Hematopoietic multipotent progenitor cell treated with erythropoietin and hydrocortisone succinate and interleukin-3 and kit ligand, for 6 days (in vitro differentiated cells): ENCODE data around the gene TRMT11.
A peak's percentile ranks its signal among the peaks of the same experiment; 100 is the strongest.
"Not testable (repeated sequence)": the region's sequence is repeated elsewhere in the genome, so short reads cannot be mapped to it uniquely, and the experiment has no call there.

Experiments
- DNase-seq: peaks from one replicate; pipeline ENCODE4 v3.0.0-alpha.2; 2015

Gene TRMT11

DNA sequence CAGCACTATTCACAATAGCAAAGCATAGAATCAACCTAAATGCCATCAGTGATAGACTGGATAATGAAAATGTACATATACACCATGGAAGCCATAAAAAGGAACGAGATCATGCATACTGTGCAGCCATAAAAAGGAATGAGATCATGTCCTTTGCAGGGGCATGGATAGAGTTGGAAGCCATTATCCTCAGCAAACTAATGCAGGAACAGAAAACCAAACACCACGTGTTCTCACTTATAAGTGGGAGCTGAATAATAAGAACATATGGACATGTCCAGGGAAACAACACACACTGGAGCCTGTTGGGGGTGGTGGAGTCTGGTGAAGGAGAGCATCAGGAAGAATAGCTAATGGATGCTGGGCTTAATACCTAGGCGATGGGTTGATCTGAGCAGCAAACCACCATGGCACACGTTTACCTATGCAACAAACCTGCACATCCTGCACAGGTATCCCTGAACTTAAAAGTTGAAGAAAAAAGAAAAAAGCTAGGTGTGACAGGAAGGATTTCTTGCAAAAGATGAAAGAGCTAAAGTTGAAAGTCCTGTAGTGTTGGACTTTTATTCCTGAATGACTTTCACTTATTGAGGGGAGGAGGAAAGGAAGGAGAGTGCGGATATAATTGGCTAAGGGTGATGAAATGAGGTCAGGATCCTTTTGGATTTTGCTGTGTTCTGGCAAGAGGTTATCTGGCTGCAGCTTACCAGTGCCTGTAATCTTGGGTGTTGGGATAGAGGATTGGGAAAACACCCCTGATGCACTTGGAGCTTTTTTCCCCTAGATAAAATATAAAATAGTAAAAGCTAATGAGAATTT lies 8.5 kb downstream of the TRMT11 start:
- no peak for DNase-seq

DNA sequence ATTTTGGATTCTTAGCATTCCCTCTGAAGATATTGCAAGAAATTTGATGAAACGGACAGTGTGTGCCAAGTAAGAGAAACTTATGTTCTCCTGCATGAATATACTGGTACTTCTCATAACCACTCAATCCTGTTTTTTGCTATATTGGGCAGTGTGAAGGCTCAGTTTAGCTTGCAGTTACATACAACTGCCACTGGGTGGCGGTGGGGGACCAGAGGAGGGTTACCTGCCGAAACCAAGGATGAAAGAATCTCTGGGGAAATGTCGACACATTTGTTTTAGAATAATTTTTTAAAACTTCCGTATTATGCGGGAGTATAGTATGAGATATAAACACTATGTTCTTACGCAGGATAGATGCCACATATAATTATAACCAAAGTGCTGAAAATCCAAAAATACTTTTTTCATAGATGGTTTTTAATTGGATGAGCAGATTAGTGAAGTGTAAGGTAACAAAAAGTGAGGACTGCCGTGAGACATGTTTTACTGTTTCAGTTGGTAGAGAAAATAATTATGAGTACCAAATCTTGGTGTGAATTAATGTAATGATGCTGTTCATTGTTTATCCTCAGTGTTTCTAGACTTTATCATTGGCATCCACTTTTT lies 9.7 kb downstream of the TRMT11 start:
- peak; percentile 86 for DNase-seq

DNA sequence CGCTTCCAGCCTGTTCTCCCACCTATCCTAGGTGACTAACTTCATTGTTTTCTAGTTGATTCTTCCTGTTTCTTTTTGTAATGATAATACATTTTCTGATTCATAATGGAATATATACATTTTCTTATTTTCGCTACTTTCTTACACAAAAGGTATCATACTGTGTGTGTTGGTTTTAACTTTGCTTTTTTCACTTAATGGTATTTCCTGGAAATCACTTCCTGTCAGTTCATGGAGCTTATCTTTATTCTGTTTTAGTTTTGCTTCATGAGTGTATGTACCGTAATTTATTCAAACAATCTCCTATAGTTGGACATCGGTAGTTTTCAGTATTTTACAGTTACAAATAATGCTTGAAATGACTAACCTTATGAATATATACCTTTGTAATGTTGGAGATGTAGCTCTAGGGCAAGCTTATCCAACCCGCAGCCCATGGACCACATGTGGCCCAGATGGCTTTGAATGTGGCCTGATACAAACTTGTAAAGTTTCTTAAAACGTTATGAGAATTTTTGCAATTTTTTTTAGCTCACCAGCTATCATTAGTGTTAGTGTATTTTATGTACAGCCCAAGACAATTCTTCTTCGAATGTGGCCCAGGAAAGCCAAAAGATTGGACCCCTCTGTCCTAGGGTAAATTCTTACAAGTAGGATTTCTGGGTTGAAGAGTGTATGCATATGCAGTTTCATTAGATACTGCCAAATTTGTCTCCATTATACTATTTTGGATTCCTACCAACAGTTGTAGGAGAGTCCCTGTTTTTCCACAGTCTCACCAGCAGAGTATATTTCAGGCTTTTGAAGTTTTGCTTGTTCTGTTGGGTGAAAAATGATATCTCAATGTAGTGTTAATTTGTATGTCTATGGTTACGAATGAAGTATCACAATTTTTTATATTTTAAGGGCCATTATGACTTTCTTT lies 16.7 kb downstream of the TRMT11 start:
- DNase-seq, result no peak

DNA sequence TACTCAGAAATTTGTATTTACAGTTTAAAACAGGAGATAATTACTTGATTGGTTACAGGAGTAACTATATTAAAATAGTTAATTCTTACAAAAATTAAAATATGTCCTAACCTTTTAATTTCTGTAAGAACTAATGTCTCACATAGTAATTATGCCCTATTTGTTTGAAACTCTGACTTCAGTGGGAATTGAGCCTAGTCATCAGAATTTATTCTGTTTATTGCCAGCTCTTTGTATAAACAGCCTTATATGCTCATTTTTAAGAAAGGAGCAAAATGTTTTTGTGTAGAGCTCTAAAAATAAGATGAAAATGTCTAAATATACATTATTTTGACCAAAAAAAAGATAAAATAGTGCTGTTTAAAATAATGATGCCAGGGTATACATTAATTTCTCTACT lies 21.5 kb downstream of the TRMT11 start:
- DNase-seq, result no peak

DNA sequence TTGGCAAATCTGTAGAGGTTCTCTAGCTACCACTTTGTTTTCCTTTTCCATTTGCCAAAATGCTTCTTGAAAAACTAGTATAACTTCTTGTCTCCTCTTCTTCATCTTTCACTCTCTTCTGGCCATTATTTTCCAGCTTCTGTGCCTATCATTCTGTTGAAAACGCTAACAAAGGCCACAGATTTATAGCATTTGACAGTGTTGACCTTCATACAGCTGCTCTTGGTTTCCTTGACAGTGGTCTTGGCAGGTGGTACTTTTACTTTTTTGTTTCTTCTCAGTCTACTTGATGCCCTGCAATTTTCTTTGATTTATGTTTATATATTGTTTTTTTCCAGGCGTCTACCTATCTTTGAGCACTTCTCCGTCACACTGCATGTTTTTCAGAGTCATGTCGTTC lies 23.7 kb downstream of the TRMT11 start:
- DNase-seq, result no peak

DNA sequence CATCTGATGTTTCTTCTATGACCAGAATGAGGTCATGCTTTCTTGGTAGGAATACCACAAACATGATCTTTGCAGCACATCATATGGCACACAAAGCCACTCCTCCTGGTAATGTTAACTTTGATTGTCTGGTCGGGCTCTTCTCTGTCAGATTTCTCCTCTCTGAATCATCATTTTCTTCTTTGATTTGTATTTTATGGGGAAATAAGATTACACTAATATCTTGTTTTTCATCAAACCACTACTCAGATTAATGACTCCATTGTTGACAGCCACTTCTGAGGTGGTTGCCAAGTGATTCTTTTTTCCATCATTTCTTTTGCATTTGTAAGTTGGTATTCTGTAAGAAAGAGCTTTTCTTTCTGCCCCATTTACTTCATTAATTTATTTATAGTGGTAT lies 29.5 kb downstream of the TRMT11 start:
- no peak for DNase-seq

DNA sequence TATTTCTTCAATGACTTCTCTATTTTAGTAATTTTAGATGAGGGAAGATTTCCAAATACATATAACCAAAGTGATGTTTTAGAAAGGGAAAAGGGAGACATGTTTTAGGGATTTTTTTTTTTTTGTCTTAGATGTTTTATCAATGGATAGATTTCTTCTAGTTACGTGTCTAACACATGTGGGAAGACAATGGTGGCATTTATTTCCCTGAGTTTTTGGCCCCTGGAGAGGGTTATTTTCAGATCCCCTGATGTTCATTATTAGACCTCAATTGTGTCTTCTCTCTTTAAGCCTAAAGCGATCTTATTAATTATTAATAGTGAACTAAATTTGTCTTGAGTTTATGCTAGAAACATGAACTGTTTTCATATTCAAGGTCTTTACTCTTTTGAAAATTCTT lies 30.3 kb downstream of the TRMT11 start:
- DNase-seq, result no peak

DNA sequence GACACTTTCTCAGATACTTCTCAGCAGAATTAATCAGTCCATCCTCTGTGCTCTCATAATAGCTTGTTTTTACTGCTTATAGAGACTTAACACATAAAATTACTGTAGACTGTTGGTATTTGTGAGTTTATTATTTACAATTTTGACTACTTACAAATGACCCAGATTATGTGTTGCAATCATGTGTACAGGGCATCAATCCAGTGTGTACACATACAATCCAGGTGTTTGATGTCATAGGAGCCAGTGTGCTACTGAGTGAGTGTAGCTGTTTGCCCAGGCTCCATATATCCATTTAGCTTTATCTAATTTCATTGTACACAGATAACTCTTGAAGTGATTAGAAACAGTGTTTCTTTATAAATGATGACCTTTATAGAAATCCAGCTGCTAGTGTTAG lies 31.3 kb downstream of the TRMT11 start:
- no peak for DNase-seq

DNA sequence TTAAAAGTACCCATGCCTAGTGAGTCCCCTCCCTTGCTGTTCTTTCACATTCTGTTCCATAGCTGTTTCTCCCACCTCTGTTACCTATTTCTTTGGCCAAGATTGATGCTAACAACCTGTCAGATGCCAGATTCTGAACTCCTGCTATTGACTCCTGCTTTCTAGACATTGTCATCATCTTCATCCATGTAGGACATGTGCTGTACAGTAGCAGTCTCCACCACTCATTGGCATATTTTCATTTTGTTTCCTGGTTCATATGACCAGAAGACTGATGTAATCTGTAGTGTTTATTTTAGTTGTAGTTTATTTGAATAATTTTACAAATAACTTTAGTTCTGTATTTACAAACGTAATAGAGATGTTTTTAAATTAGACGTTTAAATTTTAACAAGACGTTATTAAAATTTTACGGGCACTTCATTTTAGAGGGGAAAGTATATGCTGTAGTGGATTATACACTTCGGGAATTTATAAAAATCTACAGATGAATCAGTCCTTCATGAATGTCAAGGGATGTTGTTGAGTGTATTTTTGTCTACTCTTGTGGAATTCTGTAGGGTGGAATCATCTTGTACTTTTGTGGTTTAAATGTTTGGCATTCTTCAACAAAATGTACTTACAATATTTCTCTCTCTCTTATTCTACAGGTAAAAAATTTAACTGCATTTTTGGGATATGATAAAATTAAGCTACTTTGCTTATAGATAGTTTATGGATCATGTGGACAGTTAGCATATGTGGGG lies 34.1 kb downstream of the TRMT11 start:
- no peak for DNase-seq

DNA sequence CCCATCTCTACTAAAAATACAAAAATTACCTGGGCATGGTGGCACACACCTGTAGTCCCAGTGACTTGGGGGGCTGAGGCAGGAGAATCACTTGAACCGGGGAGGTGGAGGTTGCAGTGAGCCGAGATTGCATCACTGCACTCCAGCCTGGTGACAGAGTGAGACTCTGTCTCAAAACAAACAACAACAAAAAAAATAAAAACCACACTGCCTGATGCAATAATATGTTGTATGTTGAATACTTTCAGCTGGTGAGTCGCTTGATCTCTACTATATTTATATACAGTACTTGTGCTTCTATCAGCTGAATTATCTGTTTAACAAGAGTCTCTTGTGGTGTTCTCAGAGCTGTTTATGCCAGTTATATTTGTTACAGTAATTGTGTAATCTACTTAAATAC lies 37.1 kb downstream of the TRMT11 start:
- DNase-seq, result not testable (repeated sequence)

DNA sequence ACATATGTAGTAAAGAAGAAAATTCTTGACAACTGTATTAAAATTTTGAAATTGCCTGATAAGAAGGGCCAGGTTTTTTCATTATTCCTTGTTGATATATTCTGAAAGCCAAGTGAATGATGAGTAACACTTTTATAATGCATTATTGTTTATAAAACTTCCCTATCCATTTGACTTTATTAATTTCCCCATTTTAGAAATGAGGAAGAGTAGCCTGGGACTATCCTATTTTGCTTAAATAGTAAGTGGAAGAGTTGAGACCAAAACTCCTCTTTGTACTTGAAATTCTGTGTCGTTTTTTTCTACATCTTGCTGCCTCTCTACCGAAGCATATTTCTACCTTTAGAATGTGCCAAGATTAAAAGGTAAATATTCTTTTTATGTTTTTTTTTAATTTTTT lies 39.7 kb downstream of the TRMT11 start:
- DNase-seq, result no peak

DNA sequence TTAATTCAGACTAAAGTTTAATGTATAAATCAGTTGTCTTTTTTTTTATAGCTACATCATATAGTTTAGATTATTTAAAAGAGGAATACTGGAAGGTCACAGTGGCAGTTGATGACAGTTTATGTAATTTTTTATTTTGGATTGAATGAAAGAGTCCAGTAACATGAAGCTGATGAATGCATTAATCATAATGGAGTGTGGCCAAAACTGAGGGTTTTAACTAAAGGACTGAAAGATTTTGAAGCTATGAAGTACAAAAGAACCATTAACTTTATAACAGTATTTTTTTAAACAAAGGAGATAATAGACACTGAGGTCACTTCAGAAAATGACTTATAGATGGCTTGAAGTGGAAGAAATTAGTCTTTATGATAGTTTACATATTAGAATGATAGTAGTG lies 41.3 kb downstream of the TRMT11 start:
- no peak for DNase-seq

DNA sequence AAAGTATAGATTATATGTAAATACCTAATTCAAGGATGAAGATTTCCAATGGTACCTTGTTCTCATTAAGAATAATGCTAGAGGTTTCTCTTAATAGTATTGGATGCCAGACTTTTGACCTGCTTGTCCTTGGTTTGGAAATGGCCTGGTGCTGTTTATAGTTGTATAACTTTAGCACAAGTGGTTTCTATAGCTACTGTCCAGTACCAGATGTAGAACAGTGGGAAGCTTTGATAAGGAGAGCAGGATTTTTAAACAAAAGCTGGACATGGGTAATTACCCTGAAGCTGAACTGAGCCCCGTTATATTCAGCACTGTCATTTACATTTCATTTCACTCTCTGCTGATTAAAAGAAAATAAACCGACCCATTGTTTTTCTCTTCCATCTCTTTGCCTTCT lies 43.7 kb downstream of the TRMT11 start:
- no peak for DNase-seq

DNA sequence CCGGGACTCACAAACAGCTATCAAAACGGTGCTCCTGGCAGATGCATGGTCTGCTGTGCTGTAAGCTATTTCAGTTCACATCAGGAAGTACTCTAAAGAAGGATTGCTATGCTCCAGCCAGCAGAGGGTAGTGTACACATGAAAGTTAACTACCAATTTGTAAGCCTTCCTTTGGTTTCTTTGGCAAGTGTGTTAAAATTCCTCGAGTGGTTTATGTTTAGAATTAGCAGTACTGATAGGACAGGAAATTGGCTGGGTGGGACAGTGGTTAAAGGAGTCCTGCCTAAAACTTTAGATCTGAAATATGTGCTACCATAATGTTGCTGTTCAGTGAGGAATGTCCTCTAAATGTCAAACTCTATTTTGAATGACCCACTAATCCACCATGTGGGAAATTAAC lies 47.4 kb downstream of the TRMT11 start:
- peak; percentile 88 for DNase-seq

DNA sequence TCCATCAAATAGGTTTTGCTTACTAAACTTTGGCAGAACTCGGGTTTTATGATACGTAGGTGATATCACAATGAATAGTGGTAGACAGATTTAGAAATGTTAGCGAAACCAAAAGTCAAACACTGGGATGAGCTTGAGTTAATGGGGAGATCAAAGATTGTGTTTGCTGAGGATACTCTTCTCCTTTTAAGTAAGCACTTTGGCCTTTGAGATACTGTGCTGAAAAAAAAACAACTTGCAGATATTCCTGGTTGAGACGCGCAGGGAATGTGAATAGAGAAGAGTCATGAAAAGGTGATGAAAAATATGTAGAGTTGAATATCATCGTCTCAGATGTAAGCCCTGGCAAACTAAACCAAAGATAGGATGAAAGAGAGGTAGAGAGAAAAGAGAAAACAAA lies 48.3 kb downstream of the TRMT11 start:
- no peak for DNase-seq

DNA sequence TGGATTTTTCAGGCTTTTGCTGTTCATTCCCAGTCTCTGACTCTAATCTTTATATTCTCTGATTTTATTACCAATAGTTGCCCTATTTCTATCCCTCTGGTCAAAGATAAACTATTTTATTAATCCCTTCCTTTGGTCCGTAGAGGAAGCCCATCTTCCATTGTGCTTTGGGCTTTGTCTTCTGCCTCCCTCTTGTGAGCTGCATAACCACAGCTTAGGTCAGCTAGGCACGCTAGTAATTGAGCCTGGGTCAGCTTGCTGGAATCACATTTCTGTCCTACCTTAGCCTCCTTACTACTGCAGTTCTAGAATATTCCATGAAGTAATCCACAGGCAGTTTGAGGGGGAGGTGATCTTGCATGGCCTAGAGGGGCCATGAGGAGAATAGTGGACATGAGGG lies 49.4 kb downstream of the TRMT11 start:
- DNase-seq, result no peak

DNA sequence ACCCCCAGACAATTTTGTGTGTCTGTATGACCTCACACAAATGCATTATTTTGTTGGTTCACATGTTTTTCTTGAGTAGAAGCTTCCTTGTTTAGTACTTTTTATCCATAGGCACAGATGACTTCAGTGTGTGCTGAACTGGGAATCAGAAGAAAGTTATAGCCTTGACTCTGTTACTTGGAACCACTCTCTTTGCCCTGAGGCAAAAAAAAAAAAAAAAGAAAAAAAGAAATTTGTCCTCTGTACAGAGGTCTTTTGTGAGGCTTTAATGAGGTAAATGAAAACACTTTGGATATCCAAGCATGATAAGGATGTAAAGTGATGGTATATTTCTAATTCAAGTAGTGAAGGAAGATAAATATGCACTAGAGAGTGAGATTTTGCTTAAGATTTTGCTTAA lies 51.9 kb downstream of the TRMT11 start:
- DNase-seq, result no peak

DNA sequence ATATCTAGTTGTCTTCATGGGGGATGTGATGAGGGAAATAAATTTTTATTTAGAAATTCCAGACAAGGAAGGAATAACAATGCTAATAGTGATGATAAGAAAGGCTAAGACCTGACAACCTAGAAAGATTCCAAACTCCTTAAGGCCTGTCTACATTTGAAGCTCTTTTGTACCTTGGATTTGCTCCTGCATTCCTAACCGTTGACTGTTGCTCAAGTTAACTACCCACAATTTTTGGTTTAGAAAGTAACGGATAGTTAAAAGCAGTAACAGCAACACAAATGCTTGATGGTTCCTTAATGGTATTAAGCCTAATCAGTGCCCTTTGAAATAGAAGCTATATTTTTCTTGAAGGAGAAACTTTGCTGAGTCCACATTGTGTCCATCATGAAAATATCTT lies 52.9 kb downstream of the TRMT11 start:
- no peak for DNase-seq

DNA sequence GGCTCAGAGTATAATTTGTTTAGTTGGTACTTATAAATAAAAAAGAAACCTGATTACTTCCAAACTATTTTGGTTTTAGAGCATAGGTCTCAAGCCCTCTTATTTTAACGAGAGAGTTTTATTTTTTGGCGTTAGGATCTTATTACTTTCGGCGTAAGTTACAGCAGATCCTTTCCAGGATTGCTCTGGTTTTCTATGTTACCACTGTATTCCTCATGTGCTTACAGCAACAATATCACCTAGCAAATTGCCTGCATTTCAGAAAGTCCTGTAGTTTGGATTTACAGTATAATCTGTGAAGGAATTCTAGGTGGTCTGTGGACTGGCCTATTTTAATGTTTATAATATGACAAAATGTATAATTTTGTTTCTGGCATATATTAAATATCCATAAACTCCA lies 54.1 kb downstream of the TRMT11 start:
- no peak for DNase-seq

DNA sequence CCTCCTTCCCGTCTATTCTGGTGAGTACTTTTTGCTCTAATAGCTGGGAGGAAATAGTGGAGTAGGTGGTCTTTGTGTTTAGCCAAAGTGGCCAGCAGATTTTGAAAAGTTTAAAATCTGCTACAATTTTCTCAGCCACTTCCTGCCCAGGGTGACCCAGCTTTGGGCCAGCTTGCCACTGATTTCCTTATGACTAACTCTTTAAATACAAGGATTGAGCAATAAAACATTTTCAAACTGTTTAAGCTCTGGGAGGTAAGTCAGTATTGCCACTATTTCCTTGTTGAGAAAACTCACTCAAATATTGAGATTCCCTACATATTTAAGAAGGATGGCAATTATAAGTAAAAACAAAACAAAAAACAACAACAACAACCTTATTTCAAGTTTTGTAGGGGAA lies 54.5 kb downstream of the TRMT11 start:
- DNase-seq, result peak; percentile 39

DNA sequence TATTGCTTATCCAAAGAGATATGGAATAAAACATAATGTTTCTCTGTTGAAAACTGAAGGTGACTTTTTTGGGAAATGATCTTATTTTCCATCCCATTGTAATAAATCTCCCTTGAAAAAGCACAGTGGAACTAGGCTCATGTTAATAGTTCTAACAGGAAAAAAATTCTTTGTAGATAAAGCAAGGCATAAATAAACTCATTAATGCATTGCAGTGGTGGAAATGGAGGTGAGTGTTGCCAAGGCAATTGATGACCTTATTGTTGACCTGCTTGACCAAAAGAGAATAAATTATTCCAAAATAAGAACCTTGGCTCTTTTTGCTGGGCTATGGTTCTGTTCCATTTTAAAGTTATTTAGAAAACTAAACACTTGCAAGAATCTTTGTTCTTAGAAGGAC lies 55.2 kb downstream of the TRMT11 start:
- no peak for DNase-seq

DNA sequence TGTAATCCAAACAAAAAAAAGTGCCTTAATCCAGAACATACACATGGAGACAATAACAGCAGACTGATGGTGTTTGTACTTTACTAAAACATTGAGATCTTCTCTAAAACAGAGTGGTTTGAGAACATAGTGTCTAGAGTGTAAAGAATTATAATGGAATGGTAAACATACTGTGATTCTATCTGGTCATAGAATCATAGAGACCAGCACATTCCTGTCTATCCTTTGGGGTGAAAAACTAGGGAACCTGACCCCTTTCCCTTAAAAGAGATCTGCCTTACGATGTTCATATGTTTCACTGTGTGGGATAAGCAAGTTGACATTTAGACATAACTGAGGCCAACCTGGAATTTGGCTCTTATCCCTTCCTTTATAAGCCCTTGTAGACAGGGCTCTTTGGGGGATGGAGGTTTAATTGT lies 55.7 kb downstream of the TRMT11 start:
- no peak for DNase-seq

DNA sequence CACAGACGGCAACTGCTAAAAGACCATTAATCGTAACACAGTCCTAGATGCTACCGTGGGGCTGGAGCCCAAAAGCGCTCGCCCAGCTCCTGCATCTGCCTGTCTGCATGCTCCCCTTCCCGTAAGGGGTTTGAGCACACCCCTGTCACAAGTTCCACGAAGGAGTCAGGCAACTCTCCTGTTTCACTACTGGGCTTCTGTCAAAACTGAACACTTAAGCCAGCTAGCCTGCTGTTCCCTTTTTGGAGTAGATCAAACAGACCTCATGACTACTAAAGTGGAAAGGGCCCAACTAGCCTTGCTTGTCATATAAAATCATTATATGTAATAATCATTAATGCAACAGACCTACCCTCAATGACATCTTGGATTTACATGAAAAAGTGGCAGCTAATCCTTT lies 61.3 kb downstream of the TRMT11 start:
- no peak for DNase-seq
